HepG2 (cell line): ENCODE results near the gene TMEM171. TPM values are rescaled to one million over a fixed set of nuclear protein-coding genes. Genes with fewer than 3 reads are reported as not detected.

Source experiments
- ATAC-seq: fragments of 200-7000 bp; cut with Tn5 transposase; 3 replicates; pipeline ENCODE4 v1.9.1; 2020; ENCODE audit warnings: mild to moderate bottlenecking, moderate library complexity
- BruUV-seq: library from RNA; stranded (reverse); fragments of 400-500 nt; replicated peaks from 2 replicates; lab custom pipeline; 2021; lab: Mats Ljungman, UMichigan
- CTCF ChIA-PET: fragments of 300-600 bp; formaldehyde crosslinking; extraction: SDS; loops from one replicate; lab custom pipeline; 2021; ENCODE audit warnings: low total read pairs, inconsistent platforms, low intra/inter-chr PET ratio; lab: Yijun Ruan, JAX
- POLR2A ChIA-PET: fragments of 350-600 bp; sonication (Branson Sonifier 250); formaldehyde crosslinking; loops from one replicate; lab custom pipeline; 2020; ENCODE audit warnings: antibody characterized with exemption, inconsistent platforms; lab: Yijun Ruan, JAX
- DNase-seq: peaks from one replicate; pipeline ENCODE4 v3.0.0-alpha.2; 2015; ENCODE audit warnings: low spot score
- FAIRE-seq: peaks from 3 replicates; lab custom pipeline; 2011; peaks lifted over from hg19 to GRCh38; lab: Jason Lieb, UNC
- H2AFZ ChIP-seq: one replicate; pipeline ENCODE4 v1.6.1; 2011; ENCODE audit warnings: low read length, inconsistent platforms
- H3K27ac ChIP-seq: fragments of 300-600 bp; 3 replicates; pipeline ENCODE4 v1.8.0; 2011; ENCODE audit warnings: mixed run types, mild to moderate bottlenecking, mixed read lengths, low read length, inconsistent platforms; ENCODE audit not compliant: insufficient read depth; ENCODE audit errors: extremely low read length
- H3K27me3 ChIP-seq, 2 experiments: fragments of 200-600 bp in 1 of 2; 2 replicates in 1 of 2; 3 replicates in 1 of 2; pipeline versions ENCODE4 v1.6.0 to v1.8.0; 2011; ENCODE audit warnings: low read length in 2 of 2, mild to moderate bottlenecking in 2 of 2, moderate library complexity in 2 of 2, inconsistent platforms in 1 of 2; ENCODE audit not compliant: insufficient read depth in 2 of 2, control insufficient read depth in 1 of 2
- H3K36me3 ChIP-seq, 2 experiments: fragments of 200-600 bp in 1 of 2; replicated peaks in 1 of 2; 2 replicates in 1 of 2; 3 replicates in 1 of 2; pipeline versions ENCODE4 v1.5.1 to v1.8.0; 2011; ENCODE audit warnings: low read length in 2 of 2, inconsistent platforms in 1 of 2; ENCODE audit not compliant: insufficient read depth in 2 of 2, control insufficient read depth in 1 of 2
- H3K4me1 ChIP-seq: 2 replicates; pipeline ENCODE4 v1.5.1; 2012; ENCODE audit warnings: low read length, inconsistent platforms; ENCODE audit not compliant: insufficient read depth
- H3K4me2 ChIP-seq: 2 replicates; pipeline ENCODE4 v1.6.0; 2011; ENCODE audit warnings: low read depth, low read length, inconsistent platforms
- H3K4me3 ChIP-seq, 3 experiments: fragments of 200-600 bp in 1 of 3; sonication (generic), shearing (Covaris generic) in 1 of 3; replicated peaks in 1 of 3; 2 replicates each; pipeline ENCODE4 v1.5.1; 2011 to 2016; ENCODE audit warnings: low read length in 3 of 3, inconsistent platforms in 2 of 3, low read depth in 2 of 3, mild to moderate bottlenecking in 2 of 3, control low read depth in 1 of 3, mixed read lengths in 1 of 3; ENCODE audit not compliant: insufficient read depth in 1 of 3
- H3K79me2 ChIP-seq: one replicate; pipeline ENCODE4 v1.6.1; 2011; ENCODE audit warnings: low read length, inconsistent platforms; ENCODE audit not compliant: insufficient read depth
- H3K9ac ChIP-seq: 2 replicates; pipeline ENCODE4 v1.6.0; 2011; ENCODE audit warnings: mild to moderate bottlenecking, low read depth, low read length, inconsistent platforms; ENCODE audit not compliant: insufficient read depth
- H3K9me3 ChIP-seq: 2 replicates; pipeline ENCODE4 v1.5.1; 2012; ENCODE audit warnings: mild to moderate bottlenecking, low read length
- H4K20me1 ChIP-seq: 2 replicates; pipeline ENCODE4 v1.6.0; 2011; ENCODE audit warnings: inconsistent platforms, mild to moderate bottlenecking, low read length, moderate library complexity; ENCODE audit not compliant: insufficient read depth
- ATAD3A ChIP-seq: sonication (generic); formaldehyde crosslinking; IDR thresholded peaks from 2 replicates; pipeline ENCODE4 v1.4.0; 2020; ENCODE audit warnings: missing genetic modification reagents
- CBX5 ChIP-seq: sonication (generic); formaldehyde crosslinking; IDR thresholded peaks from 2 replicates; pipeline ENCODE4 v1.4.0; 2020; ENCODE audit warnings: missing genetic modification reagents, borderline replicate concordance
- FOSL2 ChIP-seq: sonication (generic); formaldehyde crosslinking; IDR thresholded peaks from 2 replicates; pipeline ENCODE4 v1.4.0; 2020; ENCODE audit warnings: missing genetic modification reagents
- MXD4 ChIP-seq: IDR thresholded peaks from 2 replicates; pipeline ENCODE4 v1.6.1; 2016; ENCODE audit warnings: mild to moderate bottlenecking, missing biosample characterization, missing genetic modification reagents
- MYC ChIP-seq: sonication (generic); formaldehyde crosslinking; IDR thresholded peaks from 2 replicates; pipeline ENCODE4 v1.9.0; 2021; ENCODE audit warnings: missing genetic modification reagents, borderline replicate concordance
- RFXAP ChIP-seq: sonication (generic); formaldehyde crosslinking; IDR thresholded peaks from 2 replicates; pipeline ENCODE4 v1.4.0; 2020; ENCODE audit warnings: missing genetic modification reagents, borderline replicate concordance
- TCF7 ChIP-seq: sonication (generic); IDR thresholded peaks from 2 replicates; pipeline ENCODE4 v1.6.1; 2016; ENCODE audit warnings: antibody characterized with exemption, low read depth
- U2AF1 ChIP-seq: fragments of 200-400 bp; formaldehyde crosslinking; optimal IDR thresholded peaks from 2 replicates; pipeline ENCODE3; 2017; ENCODE audit warnings: mild to moderate bottlenecking, low read depth, low read length
- ZMAT3 ChIP-seq: sonication (generic); formaldehyde crosslinking; conservative IDR thresholded peaks from 2 replicates; pipeline ENCODE4 v1.7.0; 2021; ENCODE audit warnings: missing genetic modification reagents
- ZNF343 ChIP-seq: sonication (generic); formaldehyde crosslinking; IDR thresholded peaks from 2 replicates; pipeline ENCODE4 v1.4.0; 2020; ENCODE audit warnings: mild to moderate bottlenecking, missing genetic modification reagents
- ZNF552 ChIP-seq: sonication (generic); formaldehyde crosslinking; IDR thresholded peaks from 2 replicates; pipeline ENCODE4 v1.9.0; 2022; ENCODE audit warnings: missing genetic modification reagents, mild to moderate bottlenecking, borderline replicate concordance
- ZNF558 ChIP-seq: sonication (generic); formaldehyde crosslinking; IDR thresholded peaks from 2 replicates; pipeline ENCODE4 v1.9.0; 2022; ENCODE audit warnings: mild to moderate bottlenecking, missing genetic modification reagents, borderline replicate concordance
- ZNF614 ChIP-seq: IDR thresholded peaks from 2 replicates; pipeline ENCODE4 v1.6.1; 2018; ENCODE audit warnings: missing biosample characterization, missing genetic modification reagents, inconsistent platforms, borderline replicate concordance
- WGBS: methylation state at CpG from one replicate; pipeline ENCODE4 v1.1.6; 2017; ENCODE audit warnings: low lambda C conversion rate; 5-methylcytosine and 5-hydroxymethylcytosine counted together
- in situ Hi-C: cut with HindIII; loops from 2 replicates; pipeline ENCODE4 v1.10.0; 2017; ENCODE audit warnings: low pct_unique_long_range_greater_than_20kb; ENCODE audit not compliant: extremely low pct_ligation_motif_present
- intact Hi-C: fragments of 100-400 bp; cut with micrococcal nuclease; formaldehyde crosslinking; loops from one replicate; pipeline ENCODE4 v1.10.0; 2022; ENCODE audit not compliant: unreplicated experiment
- polyA plus RNA-seq, 8 experiments: library from polyadenylated mRNA; depleted of rRNA in 3 of 8; stranded (reverse) in 7 of 8; unstranded in 1 of 8; fragments of >200 nt; fragmentation: Illumina TruSeq in 4 of 8; extraction: Trizol in 4 of 8; gene quantifications; 2 replicates each; pipeline versions ENCODE4 v1.2.1 to v1.2.3, GENCODE V29; 2011 to 2016; ENCODE audit warnings: low read depth in 4 of 8, missing spikeins in 1 of 8, mixed read lengths in 1 of 8; ENCODE audit not compliant: insufficient read depth in 1 of 8
- total RNA-seq, 5 experiments: library from RNA; depleted of rRNA; stranded (reverse); fragments of >200 nt; fragmentation: Illumina TruSeq; extraction: Trizol; gene quantifications; 2 replicates each; pipeline ENCODE4 v1.2.3, GENCODE V29; 2016; ENCODE audit warnings: low read depth in 1 of 5
- TF ChIP-seq, protein P1 (sequence below): sonication (generic); formaldehyde crosslinking; IDR thresholded peaks from 2 replicates; pipeline ENCODE4 v1.8.1; 2023; ENCODE audit warnings: missing genetic modification reagents, mild to moderate bottlenecking, borderline replicate concordance
- TF ChIP-seq, protein P2 (sequence below): sonication (generic); formaldehyde crosslinking; IDR thresholded peaks from 2 replicates; pipeline ENCODE4 v1.4.0; 2020; ENCODE audit warnings: missing genetic modification reagents, borderline replicate concordance
- TF ChIP-seq, protein P3 (sequence below): sonication (generic); formaldehyde crosslinking; IDR thresholded peaks from 2 replicates; pipeline ENCODE4 v1.4.0; 2020; ENCODE audit warnings: low read depth, missing genetic modification reagents
- TF ChIP-seq, protein P4 (sequence below): sonication (generic); formaldehyde crosslinking; IDR thresholded peaks from 2 replicates; pipeline ENCODE4 v1.8.1; 2023; ENCODE audit warnings: mild to moderate bottlenecking, missing genetic modification reagents

TMEM171 gene
- total and polyA plus RNA-seq, 2 of the 13 experiments (the other 11 are each of a cell fraction or from before 2014, with no cell fraction given): 0.12 TPM; not detected in 1

DNA sequence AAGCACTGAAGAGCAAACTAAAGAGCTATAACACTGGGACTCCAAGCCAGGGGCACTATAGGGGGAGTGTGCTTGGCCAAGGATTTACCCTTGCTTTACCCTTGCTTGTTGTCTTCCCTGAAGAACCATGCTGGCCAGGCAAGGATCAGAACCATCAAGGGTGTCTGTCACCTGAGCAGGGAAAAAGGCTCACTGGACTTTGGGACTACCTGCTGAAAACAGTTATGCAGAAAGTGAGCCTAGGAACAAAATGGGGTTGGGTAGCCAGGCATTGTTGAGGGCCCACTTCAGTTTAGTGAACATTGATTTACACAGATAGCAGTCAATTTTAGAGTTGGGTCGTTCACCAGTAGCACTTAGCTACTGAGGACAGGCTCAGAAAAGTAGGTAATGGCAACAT lies 8.0 kb upstream of the TMEM171 start:
- Histone ChIP-seq H3K27ac (no peak overlapping the region), H3K4me3 (no peak overlapping the region), H2AFZ (no peak overlapping the region), H3K4me1 (no peaks in the 10 kb centered on the region), H3K36me3 (no peaks in the 10 kb centered on the region), H3K9ac (no peak overlapping the region), H3K9me3 (no peaks in the 10 kb centered on the region), H3K27me3 (peaks cover 0 to 25% of the 10 kb centered on the region in 2 experiments; a peak in 2 of 5 replicates), H3K79me2 (no peaks in the 10 kb centered on the region), H3K4me2 (no peak overlapping the region), H4K20me1 (no peaks in the 10 kb centered on the region)
- intact Hi-C loops: no loop called here
- POLR2A ChIA-PET: no interaction called here
- FAIRE-seq (no peak), DNase-seq (no peak), ATAC-seq (no peak)
- BruUV-seq: no TSS peak
- CTCF ChIA-PET: no interaction called here
- in situ Hi-C loops: no loop called here
- 0% methylated on average over 1 of the region's 1 CpG for WGBS
- TF ChIP-seq TCF7 (no peak), MYC (CRISPR knock-in tag) (no peak), MXD4 (CRISPR knock-in tag) (no peak), ZNF343 (no peak), FOSL2 (CRISPR knock-in tag) (no peak), CBX5 (CRISPR knock-in tag) (no peak), ZNF614 (CRISPR knock-in tag) (no peak), ZMAT3 (CRISPR knock-in tag) (no peak), U2AF1 (no peak), ZNF558 (CRISPR knock-in tag) (no peak), RFXAP (CRISPR knock-in tag) (no peak), ATAD3A (CRISPR knock-in tag) (no peak), ZNF552 (no peak)
- TF ChIP-seq, protein P1, sequence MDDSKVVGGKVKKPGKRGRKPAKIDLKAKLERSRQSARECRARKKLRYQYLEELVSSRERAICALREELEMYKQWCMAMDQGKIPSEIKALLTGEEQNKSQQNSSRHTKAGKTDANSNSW (CRISPR knock-in tag): no peak
- TF ChIP-seq, protein P2, sequence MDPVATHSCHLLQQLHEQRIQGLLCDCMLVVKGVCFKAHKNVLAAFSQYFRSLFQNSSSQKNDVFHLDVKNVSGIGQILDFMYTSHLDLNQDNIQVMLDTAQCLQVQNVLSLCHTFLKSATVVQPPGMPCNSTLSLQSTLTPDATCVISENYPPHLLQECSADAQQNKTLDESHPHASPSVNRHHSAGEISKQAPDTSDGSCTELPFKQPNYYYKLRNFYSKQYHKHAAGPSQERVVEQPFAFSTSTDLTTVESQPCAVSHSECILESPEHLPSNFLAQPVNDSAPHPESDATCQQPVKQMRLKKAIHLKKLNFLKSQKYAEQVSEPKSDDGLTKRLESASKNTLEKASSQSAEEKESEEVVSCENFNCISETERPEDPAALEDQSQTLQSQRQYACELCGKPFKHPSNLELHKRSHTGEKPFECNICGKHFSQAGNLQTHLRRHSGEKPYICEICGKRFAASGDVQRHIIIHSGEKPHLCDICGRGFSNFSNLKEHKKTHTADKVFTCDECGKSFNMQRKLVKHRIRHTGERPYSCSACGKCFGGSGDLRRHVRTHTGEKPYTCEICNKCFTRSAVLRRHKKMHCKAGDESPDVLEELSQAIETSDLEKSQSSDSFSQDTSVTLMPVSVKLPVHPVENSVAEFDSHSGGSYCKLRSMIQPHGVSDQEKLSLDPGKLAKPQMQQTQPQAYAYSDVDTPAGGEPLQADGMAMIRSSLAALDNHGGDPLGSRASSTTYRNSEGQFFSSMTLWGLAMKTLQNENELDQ (CRISPR knock-in tag): no peak
- TF ChIP-seq, protein P3, sequence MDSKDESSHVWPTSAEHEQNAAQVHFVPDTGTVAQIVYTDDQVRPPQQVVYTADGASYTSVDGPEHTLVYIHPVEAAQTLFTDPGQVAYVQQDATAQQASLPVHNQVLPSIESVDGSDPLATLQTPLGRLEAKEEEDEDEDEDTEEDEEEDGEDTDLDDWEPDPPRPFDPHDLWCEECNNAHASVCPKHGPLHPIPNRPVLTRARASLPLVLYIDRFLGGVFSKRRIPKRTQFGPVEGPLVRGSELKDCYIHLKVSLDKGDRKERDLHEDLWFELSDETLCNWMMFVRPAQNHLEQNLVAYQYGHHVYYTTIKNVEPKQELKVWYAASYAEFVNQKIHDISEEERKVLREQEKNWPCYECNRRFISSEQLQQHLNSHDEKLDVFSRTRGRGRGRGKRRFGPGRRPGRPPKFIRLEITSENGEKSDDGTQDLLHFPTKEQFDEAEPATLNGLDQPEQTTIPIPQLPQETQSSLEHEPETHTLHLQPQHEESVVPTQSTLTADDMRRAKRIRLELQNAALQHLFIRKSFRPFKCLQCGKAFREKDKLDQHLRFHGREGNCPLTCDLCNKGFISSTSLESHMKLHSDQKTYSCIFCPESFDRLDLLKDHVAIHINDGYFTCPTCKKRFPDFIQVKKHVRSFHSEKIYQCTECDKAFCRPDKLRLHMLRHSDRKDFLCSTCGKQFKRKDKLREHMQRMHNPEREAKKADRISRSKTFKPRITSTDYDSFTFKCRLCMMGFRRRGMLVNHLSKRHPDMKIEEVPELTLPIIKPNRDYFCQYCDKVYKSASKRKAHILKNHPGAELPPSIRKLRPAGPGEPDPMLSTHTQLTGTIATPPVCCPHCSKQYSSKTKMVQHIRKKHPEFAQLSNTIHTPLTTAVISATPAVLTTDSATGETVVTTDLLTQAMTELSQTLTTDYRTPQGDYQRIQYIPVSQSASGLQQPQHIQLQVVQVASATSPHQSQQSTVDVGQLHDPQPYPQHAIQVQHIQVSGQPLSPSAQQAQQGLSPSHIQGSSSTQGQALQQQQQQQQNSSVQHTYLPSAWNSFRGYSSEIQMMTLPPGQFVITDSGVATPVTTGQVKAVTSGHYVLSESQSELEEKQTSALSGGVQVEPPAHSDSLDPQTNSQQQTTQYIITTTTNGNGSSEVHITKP: no peak
- TF ChIP-seq, protein P4, sequence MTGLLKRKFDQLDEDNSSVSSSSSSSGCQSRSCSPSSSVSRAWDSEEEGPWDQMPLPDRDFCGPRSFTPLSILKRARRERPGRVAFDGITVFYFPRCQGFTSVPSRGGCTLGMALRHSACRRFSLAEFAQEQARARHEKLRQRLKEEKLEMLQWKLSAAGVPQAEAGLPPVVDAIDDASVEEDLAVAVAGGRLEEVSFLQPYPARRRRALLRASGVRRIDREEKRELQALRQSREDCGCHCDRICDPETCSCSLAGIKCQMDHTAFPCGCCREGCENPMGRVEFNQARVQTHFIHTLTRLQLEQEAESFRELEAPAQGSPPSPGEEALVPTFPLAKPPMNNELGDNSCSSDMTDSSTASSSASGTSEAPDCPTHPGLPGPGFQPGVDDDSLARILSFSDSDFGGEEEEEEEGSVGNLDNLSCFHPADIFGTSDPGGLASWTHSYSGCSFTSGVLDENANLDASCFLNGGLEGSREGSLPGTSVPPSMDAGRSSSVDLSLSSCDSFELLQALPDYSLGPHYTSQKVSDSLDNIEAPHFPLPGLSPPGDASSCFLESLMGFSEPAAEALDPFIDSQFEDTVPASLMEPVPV (CRISPR knock-in tag): no peak
